HG03175 (cell line): ENCODE data around the gene BTN1A1.

Experiments used
- ATAC-seq: cut with Tn5 transposase; IDR thresholded peaks from one replicate; pipeline ENCODE4 v1.9.1; 2021; ENCODE audit warnings: mild to moderate bottlenecking, moderate library complexity; ENCODE audit not compliant: unreplicated experiment

Gene BTN1A1

DNA sequence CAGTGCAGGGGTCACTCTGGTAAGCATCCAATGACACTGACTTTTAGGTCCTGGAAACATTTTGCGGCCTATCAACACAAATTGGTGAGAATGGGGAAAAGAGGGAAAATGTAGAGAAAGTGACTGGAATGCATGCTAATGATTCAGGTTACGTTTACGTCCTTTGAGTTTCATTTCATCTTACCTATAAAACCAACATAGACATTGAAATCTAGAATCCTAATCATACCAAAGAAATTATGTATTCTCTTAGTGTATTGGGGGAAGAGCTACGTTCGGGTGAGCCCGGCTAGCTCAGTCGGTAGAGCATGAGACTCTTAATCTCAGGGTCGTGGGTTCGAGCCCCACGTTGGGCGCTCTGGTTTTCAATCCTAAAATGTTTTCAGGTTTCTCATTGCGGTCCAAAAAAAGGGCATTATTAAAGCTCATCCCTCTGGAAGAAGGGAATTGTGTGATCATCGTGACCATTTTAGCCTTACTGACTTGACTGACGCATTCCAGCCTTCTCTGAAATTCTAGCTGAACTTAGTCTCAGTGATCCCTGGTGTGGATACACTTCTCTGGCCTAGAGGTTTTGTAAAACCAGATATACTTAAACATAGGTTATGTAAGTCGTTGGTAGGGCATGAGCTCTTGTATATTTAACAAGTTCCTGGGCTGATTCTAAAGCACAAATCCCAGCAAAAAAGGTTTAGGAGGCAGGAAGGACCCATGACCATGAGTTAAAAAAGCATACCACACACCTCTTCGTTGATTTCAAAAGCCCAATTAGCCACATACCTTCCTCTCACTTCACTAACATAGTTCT lies 56.4 kb downstream of the BTN1A1 start:
- no peak for ATAC-seq
